ENCODE results near the gene NR1H2. TPM values are rescaled to one million over a fixed set of nuclear protein-coding genes. Genes with fewer than 3 reads are reported as not detected.
"Not testable (repeated sequence)": the region's sequence is repeated elsewhere in the genome, so short reads cannot be mapped to it uniquely, and the experiment has no call there.

The NR1H2 gene
- 10 to 100 TPM; 73.5 to 93.5 (median 82.0) TPM for total RNA-seq

DNA sequence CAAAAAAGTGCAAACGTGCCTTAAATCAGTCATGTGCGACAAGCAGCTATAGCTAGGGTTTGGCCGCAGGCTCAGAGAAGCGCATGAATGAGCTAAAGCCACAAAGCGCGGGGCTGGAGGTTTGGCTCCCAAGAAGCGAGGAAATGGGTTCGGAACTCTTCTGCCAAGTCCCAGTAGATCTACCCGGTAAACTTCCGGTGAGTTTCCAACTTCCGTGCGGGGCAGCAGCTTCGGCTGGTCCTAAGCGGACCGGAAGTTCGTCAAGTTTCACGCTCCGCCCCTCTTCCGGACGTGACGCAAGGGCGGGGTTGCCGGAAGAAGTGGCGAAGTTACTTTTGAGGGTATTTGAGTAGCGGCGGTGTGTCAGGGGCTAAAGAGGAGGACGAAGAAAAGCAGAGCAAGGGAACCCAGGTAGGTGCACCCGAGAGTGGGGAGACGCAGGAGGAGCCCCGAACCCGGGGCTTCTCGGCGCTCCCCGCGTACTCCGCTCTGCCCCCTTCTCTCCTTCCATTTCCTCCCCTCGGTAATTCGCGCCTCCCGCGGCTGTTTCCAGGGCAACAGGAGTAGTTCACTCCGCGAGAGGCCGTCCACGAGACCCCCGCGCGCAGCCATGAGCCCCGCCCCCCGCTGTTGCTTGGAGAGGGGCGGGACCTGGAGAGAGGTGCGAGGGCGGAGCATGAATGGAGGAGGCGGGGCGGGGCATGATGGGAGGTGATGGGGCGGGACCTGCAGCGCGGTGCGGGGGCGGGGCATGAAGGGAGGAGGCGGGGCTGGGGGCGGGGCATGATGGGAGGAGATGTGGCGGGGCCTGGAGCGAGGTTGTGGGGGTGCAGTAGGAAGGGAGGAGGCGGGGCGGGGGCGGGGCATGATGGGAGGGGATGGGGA, at the start of gene NR1H2:
TSS of gene NR1H2 (plus strand) at position 292 of the 885 bp plus-strand sequence. CDS start 1,149 bp downstream, outside the sequence.
- TF ChIP-seq, protein P1, sequence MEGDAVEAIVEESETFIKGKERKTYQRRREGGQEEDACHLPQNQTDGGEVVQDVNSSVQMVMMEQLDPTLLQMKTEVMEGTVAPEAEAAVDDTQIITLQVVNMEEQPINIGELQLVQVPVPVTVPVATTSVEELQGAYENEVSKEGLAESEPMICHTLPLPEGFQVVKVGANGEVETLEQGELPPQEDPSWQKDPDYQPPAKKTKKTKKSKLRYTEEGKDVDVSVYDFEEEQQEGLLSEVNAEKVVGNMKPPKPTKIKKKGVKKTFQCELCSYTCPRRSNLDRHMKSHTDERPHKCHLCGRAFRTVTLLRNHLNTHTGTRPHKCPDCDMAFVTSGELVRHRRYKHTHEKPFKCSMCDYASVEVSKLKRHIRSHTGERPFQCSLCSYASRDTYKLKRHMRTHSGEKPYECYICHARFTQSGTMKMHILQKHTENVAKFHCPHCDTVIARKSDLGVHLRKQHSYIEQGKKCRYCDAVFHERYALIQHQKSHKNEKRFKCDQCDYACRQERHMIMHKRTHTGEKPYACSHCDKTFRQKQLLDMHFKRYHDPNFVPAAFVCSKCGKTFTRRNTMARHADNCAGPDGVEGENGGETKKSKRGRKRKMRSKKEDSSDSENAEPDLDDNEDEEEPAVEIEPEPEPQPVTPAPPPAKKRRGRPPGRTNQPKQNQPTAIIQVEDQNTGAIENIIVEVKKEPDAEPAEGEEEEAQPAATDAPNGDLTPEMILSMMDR (IDR thresholded peaks at IDR 0.05), result no peak
- DNase-seq (ENCODE audit: low spot score) (peak; percentile 94), ATAC-seq (ENCODE audit: low FRiP score) (peak; percentile 96)

DNA sequence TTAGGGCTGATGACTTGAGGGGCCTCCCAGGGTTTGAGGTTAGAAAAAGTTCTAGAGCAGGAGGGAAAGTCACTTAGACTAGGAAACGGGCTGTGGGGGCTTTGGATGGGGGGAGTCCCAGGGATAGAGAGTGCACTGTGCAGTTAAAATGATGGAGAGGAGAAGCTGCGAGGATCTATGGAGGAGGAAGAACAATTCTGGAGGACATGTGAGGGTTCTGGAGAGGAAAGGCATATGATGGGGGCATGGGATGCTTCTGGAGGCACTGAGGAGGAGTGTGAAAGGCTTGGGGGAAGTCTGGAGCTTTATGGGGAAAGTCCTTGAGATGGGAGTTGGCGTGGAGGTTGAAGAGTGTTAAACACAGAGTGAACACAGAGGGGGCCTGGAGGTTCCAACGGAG, 49.2 kb upstream of the NR1H2 start:
- DNase-seq (ENCODE audit: low spot score) (no peak), ATAC-seq (ENCODE audit: low FRiP score) (no peak)
- TF ChIP-seq, protein P1 (IDR thresholded peaks at IDR 0.05), result no peak

DNA sequence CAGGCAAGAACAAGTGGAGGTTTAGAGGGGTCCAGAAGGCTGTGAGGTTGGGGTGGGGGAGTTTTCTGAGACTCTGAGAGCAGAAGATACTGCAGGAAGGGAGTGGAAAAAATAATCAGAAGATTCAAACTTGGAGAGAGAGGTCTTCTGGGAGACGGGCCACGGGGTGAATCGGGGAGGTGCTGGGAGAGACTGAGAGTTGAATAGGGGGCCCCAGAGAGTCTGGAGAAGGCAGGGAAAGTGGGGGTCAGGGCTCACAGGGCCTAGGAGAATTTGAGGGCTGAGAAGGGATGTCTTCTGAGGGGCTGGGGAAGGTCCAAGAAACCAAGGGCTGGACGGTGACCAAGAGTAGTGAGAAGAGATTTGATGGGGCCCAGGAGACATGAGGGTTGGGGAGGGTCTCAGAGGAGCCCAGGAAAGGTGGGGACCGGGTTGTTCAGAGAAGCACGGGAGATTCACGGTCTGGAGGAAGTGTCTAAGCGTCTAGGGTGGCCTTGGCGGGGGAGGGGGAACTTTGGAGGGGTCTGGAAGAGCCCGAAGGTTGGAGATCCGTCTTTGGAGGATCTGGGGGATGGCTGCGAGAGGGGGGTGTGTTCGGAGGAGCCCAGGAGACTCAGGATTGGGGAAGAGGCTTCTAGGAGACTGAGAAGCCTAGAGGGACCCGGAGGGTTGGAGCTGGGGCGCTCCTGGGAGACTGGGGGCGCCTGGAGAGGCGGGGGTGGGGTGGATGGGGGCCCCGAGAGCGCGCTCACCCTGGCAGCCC, 48.6 kb upstream of the NR1H2 start:
- no peak for ATAC-seq (ENCODE audit: low FRiP score)
- no peak for DNase-seq (ENCODE audit: low spot score)

DNA sequence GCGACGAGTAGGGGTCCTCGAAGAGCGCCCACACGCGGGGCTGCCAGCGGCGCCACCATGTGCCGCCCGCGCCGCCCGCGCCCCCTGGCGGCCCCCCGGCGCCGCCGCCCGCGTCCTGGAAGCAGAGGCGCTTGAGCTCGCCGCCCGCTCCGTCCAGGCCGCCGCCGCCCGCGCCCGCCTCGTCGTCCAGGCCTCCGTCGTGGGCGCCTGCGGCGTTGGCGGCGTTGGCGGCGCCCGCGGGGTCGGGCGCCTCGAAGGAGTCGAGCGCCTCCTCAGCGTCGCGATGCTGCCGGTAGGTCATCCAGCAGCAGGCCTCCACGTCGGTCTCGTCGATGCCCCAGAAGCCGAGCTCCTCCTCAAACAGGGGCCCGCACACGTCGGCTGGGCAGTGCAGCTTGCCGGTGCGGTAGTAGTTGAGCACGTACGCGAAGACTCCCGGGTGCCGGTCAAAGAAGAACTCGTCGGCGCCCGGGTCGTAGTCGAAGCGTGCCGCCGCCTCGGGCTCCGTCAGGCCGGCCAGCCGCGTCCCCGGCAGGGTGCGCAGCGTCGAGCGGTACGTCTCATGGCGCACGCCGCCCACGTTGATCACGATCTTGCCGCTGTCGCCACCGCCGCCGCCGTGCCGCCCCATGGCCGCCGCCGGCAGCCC, 47.9 kb upstream of the NR1H2 start:
- DNase-seq (ENCODE audit: low spot score), result no peak
- TF ChIP-seq, protein P1 (IDR thresholded peaks at IDR 0.05), result no peak

More for the DNA sequence above, 48.6 kb upstream of the NR1H2 start:
- TF ChIP-seq, protein P1 (IDR thresholded peaks at IDR 0.05), result no peak

DNA sequence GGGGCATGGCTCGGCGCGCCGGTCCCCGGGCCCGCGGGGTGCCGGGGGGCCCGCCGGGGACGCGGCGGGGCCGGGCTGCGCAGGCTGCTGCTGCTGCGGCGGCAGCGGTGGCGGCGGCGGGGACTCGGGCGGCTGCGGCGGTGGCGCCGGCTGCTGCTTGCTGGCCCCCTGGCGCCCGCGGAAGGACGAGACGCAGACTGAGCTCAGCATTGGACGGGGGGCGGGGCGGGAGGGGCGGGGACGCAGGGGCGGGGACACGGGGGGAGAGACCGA, 47.4 kb upstream of the NR1H2 start:
- no peak for ATAC-seq (ENCODE audit: low FRiP score)
- TF ChIP-seq, protein P1 (IDR thresholded peaks at IDR 0.05), result no peak
- DNase-seq (ENCODE audit: low spot score), result no peak

More for the DNA sequence above, 47.9 kb upstream of the NR1H2 start:
- no peak for ATAC-seq (ENCODE audit: low FRiP score)

DNA sequence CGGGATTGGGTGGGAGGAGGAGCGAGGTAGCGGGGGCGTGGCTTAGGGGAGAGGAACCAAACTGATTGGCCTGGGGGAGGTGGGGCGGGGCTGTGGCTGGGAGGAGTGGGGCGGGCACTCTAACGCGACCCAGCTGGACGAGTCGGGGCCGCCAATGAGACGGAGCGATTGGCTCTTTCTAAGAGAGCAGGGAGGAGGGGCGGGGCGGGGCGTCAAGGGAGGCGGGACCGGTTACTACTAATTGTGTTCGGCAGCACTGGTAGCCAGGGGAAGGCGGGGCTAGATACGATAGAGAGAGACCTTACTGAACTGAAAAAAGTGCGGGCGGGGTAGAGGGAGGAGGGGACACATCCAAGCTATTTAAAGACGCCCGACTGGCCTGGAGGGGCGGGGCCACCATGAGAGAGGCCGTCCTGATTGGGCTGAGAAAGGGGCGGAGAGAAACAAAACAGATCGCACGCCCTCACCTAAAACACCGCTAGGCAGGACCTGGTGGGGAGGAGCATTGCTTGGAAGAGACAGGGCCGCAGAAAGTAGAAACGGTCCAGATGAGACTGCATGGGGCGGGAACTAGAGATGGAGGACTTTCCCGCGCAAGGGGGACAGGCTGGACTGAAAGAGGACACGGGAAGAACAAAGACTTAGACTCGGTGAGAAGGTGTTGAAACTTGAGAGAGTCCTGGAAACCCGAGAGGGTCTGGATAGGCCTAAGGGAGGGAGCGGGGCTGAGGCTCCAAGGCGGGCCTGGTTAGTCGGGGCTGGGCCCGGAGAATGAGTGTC, 46.9 kb upstream of the NR1H2 start, which contains the start of gene KCNC3:
TSS of gene KCNC3 (minus strand) at position 232 of the 780 bp plus-strand sequence. CDS start 295 bp downstream, outside the sequence.
- ATAC-seq (ENCODE audit: low FRiP score), result peak; percentile 74
- TF ChIP-seq, protein P1 (IDR thresholded peaks at IDR 0.05), result no peak
- peak; percentile 79 for DNase-seq (ENCODE audit: low spot score)

DNA sequence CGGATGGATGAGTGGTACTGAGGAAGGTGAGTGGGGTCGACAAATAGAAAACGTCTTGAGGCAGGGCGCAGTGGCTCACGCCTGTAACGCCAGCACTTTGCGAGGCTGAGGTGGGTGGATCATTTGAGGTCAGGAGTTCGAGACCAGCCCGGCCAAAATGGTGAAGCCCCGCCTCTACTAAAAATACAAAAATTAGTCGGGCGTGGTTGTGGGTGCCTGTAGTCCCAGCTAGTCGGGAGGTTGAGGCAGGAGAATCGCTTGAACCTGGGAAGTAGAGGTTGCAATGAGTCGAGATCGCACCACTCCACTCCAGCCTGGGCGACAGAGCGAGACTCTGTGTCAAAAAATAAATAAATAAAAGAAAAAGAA, 46.3 kb upstream of the NR1H2 start:
- not testable (repeated sequence) for DNase-seq (ENCODE audit: low spot score); ATAC-seq (ENCODE audit: low FRiP score)
